Endometrium (tissue), 2 donors: Measurements from ENCODE around the gene SCNN1A.

Source experiments
- FAIRE-seq: peaks from 2 replicates; lab custom pipeline; 2012; peaks lifted over from hg19 to GRCh38; lab: Jason Lieb, UNC
- donor health status: control.
- donor health status: control.

The SCNN1A gene

GRCh38 chr12:6315704-6316597 is 59.4 kb downstream of the SCNN1A start:
- FAIRE-seq: no peak

GRCh38 chr12:6315184-6315583 is 60.2 kb downstream of the SCNN1A start:
- no peak for FAIRE-seq

GRCh38 chr12:6314776-6315175 is 60.6 kb downstream of the SCNN1A start:
- no peak for FAIRE-seq

- no peak for FAIRE-seq
These were observed 61.9 kb downstream of the SCNN1A start for GRCh38 chr12:6313326-6313940.

- FAIRE-seq: no peak
These were observed 62.6 kb downstream of the SCNN1A start for GRCh38 chr12:6312529-6313325.

- FAIRE-seq: no peak
These were observed 63.4 kb downstream of the SCNN1A start for GRCh38 chr12:6311822-6312528.

- FAIRE-seq: no peak
These were observed 64.4 kb downstream of the SCNN1A start for GRCh38 chr12:6310771-6311610.

- FAIRE-seq: no peak
These were observed 67.8 kb downstream of the SCNN1A start for GRCh38 chr12:6307529-6307928.

- no peak for FAIRE-seq
These were observed 68.7 kb downstream of the SCNN1A start for GRCh38 chr12:6306599-6307220.

GRCh38 chr12:6306151-6306550 is 69.2 kb downstream of the SCNN1A start:
- FAIRE-seq: no peak

GRCh38 chr12:6303071-6303470 is 72.3 kb downstream of the SCNN1A start:
- FAIRE-seq: no peak

- no peak for FAIRE-seq
These were observed 72.7 kb downstream of the SCNN1A start for GRCh38 chr12:6302621-6303020.

GRCh38 chr12:6301721-6302120 is 73.6 kb downstream of the SCNN1A start:
- FAIRE-seq: no peak

- no peak for FAIRE-seq
These were observed 78.2 kb downstream of the SCNN1A start for GRCh38 chr12:6297170-6297569.
